NOMO-1 treated with dmso at 0.1 percent for 144 hours (cell line): Measurements from ENCODE around the gene MBOAT1.

Source experiments
- DNase-seq: peaks from one replicate; lab custom pipeline; 2025; ENCODE audit not compliant: unreplicated experiment; lab: John Stamatoyannopoulos, UW

Gene MBOAT1

DNA sequence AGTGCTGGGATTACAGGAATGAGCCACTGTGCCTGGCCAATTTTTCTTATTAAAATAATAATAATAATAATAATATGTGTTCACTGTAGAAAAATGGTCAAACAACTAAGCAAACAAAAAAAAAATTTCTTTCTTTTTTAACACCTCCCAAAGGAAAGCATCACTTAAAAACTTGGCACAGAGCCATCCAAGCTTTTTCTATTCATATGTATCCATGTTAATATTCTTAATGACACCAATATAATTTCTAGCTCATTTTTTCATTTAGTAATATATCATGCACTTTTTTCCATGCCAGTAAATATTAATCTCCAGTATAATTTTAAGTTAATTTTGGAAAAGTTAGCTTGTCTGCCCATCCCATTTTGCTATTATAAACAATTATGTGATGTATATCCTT, 101.8 kb downstream of the MBOAT1 start:
- no peak for DNase-seq

DNA sequence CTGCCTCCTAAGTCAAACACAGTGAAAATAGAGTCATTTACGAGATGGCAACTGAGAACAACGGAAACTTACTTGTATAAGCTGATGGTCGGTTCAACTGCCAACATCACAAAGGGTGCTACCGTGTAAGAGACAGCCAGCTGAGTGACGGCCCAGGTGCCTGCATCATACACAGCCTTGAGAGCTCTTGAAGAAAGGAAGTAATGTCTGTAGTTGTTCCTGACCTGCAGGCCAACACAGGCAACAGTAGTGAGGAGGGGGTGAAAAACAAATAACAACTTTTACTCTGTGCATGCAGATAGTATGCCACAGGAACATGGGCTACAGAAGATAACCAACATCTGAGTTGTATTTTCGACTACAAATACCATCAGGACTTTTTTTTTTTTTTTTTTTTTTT, 102.7 kb downstream of the MBOAT1 start:
- DNase-seq: no peak

DNA sequence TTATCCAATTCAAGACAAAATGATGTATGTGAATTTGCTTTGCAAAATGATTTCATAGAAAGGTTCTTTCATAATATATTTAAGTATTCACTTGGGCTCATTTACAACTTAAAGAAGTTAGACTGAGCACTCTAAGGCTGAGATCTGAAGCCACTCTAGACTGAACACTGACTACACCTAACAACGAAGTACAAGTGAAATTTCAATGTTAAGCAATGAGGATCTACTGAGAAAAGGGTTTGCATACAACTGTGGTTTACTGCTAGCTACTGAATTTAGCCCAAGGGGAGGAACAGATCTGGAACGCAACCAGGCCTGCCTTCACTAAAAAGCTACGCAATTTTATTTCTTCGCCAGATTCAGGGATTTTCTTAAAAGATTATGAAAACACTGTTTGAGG, 106.4 kb downstream of the MBOAT1 start:
- DNase-seq: no peak

DNA sequence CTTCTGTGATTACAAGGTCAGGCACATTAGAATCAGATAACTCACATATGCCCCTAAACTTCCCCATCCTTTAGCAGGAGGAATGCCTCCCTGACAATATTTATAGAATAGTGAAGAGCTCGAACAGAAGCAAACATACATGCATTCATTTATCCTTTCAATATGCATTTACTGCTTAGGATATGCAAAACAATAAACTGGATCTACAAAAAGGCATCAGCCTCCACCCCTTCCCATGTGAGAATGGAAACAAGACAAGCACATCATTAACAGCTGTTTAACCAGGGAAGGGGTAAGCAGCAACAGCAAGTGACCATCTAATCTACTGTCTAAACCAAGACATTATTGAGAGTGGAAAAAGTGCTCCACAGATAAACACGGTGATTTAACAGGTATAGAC, 107.6 kb downstream of the MBOAT1 start:
- no peak for DNase-seq

DNA sequence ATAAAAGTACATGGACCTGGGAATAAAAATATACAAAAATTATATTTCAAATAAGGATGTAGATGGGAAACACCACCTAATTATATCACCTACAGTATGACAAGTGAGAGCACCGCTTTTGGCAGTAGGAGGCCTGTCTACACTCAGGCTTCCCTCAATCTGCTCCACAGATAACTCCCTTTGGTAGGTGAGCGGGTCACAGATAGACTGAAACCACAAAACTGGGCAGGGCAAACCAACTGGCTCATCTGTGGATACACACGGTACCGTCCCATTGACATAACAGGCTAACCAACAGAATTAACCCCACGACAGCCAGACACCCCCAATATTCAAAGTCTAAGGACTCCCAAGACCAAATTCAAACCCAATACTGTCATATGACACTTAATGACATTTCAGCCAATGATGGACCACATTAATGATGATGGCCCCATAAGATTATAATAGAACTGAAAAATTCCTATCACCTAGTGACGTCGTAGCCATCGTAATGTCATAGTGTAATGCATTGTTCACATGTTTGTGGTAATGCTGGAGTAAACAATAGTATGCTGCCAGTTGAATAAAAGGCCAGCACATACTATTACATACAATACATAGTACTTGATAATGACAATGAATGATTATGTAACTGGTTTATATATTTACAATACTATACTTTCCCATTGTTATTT, 109.7 kb downstream of the MBOAT1 start:
- no peak for DNase-seq

DNA sequence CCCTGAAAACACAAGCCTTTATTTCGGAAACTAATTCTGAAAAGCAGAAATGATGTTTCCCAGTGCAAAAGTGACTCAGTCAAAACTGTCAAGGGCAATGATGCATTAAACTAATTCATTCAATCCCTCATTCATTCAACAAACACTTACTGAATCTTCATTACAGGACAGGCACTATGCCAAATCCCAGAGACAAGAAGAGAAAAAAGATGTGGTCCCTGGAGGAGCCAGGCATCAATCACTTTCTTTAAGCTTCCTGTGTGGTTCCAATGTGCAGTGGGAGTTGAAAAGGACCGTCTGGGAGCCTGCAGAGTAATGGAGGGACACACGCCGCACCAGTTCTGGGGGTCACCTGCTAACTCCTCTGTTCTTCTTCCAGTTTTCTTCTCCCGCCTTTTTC, 113.1 kb downstream of the MBOAT1 start:
- DNase-seq: no peak

DNA sequence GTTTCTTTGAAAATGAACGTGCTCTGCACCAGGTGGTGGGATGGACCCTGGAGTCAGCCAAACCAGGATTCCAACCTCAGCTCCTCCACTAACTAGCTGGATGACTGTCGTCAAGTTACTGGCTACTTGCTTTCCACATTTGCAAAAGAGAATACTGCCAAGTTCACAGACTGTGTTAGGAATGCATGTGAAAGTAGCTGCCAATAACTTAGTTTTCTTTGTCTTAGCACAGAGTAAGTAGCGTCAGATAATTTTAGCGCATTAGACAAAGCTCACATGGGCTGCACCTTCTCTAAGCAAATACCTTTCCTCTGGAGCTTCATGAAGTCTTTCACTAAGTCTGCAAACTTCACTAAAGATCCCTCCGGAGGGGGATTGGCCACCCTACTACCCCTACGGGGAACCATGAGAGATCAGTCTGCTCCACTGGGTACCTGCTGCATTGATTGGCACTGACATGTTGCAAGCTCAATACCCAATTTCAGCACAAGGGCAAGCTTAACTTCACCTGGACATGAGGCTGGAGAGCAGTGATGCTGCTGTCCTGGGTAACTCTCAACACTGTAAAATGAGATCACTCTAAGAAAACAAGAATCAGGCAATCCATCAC, 113.9 kb downstream of the MBOAT1 start:
- no peak for DNase-seq

DNA sequence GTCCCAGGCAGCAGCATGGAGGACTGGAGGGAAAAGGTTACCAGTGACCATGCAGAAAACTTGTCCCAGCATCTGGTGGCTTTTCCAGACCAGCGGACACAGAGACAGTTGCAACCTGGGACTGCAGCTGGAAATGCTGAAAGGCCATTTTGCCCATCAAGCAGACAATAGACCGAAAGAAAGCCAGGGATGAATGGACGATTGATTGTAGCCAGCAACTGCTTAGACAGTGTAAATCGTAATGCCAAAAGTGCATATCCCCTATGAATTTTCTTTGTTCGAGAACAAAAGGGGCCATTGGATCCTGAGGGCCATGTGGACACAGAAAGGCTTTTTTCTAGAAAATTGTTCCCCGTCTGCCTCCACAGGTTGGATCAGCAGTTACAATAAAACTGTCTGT, 115.7 kb downstream of the MBOAT1 start:
- DNase-seq: no peak

DNA sequence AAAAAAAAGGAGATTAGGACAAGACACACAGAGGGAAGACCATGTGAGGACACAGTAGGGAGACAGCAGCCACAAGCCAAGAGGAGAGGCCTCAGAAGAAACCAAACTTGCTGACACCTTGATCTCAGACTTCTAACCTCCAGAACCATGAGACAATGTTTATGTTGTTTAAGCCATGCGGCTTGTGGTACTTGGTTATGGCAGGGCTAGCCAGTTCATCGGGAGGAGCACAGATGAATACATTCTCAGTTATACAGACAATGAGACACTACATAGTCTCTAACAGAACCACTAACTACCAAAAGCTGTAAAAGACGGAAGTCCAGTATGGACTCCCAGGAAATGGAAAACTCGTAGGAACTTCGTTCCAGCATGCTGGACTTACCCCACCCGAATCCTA, 116.8 kb downstream of the MBOAT1 start:
- no peak for DNase-seq

DNA sequence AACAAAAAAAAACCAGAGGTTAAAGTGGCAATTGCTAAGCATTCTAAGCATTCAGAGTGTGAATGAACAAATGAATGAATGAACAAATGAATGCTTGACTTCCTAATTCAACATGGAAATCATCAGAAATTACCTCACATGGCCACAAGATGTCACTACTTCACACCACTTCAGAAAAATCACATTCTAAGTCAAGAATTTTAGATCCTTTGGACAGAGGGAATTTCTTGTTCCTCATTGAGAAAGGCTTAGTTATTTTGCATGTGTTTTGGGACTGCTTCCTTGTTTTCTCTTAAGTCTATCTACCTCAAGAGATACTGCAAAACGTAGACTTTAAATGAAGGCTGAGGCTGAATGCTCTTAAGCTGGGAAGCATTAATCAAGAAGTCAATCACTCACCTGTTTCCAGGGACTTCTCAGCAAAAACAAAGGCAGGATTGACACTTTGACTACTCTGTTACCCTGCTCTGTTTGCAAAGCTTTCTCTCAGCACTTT, 120.2 kb downstream of the MBOAT1 start:
- DNase-seq: peak; percentile 8

DNA sequence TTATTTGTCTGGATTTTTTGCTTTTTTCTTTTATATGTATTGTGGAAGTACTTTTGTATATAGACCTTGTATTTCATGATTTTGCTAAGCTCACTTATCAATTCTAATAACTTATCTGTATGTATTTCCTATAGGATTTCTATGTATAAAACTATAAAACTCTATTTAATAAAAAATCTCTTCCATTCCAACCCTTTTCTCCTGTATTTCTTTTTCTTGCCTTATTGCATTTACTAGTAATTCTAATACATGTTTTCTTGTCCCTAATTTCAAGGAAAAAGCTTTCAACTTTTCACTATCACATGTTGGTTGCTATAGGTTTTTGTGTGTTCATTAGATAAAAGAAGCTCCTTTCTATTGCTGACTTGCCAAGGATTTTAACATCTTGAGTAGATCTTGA, 125.3 kb downstream of the MBOAT1 start:
- no peak for DNase-seq

DNA sequence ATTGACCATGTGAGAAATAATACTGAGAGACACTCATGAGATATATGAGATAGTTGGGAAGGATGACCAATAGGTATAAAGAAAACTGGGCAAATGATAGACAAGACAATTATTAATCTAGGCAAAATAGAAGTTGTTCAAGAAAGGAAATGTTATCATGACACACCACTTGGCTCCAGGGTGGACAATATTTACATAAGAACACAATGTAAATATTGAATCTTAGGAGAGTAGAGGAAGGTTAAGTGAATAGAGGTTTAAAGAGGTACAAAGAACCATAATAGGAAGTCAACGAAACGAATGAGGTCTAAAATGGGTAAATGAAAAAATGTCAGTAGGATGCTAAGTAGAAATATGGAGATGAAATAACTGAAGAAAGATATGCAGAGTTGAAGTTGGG, 126.5 kb downstream of the MBOAT1 start:
- DNase-seq: no peak

DNA sequence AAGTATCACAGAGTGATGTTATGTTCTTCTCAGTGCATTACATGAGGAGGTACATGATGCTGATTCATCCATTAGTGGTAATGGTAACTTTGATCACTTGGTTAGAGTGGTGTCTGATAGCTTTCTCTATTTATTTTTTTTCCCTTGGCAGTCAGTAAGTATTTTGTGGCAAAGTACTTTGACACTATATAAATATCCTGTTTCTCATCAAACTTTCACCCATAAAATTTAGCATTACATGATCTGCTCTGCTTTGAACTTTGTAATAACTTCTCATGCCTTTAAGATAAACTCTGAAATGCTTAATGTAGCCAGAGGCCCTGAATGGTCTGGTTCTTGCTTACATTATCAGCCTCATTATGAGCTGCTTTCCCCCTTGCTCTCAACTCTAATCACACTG, 127.9 kb downstream of the MBOAT1 start:
- DNase-seq: no peak

DNA sequence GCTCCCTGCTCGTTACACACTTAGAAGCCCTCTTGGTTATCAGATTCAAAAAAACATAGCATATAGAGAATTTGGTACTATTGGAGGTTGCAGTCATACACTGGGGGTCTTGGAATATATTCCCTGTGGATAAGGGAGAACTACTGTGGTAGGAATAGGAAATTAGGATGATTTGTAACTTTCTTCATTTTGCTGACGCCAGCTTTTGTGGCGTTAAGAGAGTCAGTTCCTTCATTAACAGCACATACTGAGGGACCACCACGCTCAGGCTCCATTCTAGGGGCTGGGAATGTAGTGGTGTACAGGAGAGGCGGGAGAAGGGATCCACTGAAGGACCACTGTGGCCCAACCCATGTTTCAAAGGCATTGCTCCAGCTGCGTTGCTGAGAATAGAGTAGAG, 140.3 kb downstream of the MBOAT1 start:
- DNase-seq: no peak

DNA sequence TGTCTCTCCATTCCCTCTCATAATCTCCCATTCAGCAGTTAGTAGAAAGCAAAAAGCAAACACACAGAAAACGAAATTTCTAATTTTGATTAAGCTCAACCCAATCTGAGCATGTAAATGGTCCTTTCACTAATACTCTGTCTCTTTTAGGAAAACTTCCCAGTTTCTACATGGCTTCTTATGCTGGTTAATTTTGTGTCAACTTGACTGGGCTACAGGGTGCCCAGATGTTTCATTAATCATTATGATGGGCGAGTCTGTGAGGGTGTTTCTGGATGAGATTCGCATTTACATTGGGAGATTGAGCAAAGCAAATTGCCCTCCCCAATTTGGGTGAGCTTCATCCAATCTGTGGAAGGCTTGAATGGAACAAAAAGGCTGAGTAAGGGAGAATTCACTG, 142.2 kb downstream of the MBOAT1 start:
- no peak for DNase-seq

DNA sequence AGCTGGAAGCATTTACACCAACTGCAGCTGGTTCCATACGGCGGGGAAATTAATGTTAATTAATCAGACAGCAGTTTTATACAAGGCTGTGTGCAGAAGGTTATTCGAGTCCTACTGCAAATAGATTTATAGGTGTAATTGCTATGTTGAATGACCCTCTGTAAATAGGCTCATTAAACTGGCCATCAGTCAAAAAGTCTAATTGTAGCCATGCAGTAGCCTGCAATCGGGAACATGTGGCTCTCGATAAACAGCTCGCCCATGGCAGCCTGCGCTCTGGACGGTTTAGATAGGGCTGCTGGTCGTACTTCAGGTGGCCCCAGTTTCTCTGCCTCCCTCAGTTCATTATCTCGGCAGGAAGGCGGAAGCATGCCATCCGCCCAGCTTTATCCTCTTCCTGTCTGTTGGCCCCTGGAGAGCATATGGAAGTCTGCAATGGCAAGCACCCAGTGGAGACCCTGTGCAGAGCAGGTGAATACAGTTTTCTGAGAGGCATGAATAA, 143.2 kb downstream of the MBOAT1 start:
- DNase-seq: no peak

DNA sequence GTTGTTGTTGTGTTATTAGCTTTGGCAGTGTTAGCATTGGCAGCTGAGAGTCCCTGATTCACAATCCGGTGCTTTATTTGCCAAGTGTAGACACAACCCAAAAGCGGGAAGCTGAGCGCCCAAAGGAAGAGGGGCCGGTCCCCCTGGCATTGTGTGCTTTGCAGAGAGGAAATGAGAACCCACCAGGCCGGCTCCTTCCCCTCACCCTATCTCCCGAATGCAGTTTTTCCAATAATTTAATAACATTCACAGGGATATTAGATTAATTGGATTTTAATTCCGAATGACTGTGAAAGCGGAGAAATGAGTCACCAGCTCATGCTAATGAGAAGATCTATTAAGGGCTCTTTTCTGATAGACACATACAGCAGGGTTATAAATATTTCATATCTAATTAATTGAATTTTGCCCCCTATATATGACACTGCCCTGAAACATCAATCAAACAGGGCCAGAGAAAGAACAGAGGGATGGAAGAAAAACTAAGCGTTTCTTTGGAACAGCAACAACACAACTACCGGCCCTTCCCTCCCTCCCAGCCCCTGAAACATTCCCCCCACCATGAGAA, 143.8 kb downstream of the MBOAT1 start:
- DNase-seq: no peak

DNA sequence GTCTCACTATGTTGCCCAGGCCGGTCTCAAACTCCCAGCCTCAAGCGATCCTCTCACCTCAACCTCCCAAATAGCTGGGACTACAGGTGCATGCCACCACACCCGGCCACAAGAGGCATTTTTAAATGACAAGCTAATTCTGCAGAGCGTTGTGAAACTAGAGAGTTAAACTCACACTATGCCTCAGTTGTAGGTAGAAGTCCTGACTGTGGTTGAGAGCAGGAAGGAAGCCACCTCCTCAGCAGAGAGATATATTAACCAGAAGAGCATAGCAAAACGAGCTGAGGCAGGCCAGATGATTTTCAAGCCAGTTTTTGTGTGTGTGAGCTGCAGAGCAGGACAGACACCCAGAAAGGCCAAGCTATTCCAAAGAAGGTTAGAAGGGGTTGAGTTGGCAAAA, 150.3 kb downstream of the MBOAT1 start:
- DNase-seq: no peak

DNA sequence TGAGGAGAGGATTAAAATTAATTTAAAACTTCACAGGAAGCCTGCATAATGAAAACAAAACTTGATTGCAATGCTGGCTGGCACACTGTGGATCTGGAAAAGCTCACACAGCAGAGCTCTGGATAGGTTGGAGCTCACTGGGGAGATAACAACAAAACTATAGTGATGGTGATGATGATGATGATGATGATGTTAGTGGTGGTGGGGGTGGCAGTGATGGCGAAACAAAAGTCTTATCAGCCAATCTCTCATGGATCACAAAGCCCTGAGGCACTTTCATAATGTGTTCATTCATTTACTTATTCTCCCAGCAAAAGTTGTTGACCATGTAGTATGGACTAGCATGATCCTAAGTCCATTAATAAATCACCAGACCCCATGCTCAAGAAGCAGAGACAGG, 152.0 kb downstream of the MBOAT1 start:
- DNase-seq: no peak

DNA sequence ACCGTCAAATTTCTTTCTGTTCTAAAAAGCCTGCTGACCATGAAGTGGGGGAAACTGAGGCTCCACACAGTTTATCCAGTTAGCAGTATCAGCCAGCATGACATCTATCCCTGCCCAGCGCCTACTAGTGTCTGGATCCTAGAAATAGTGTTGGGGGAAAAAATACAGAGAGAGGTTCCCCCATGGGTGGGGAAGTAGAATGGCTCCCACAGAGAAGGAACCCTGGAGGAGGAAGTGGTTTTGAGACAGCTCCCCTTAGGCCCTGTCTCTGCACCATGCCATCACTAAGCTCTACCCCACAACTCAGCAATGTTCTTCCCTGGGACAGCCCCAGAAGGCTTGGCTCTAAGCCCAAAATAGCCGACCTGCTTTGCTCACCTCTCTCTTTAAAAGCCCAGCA, 153.4 kb downstream of the MBOAT1 start:
- peak; percentile 29 for DNase-seq

DNA sequence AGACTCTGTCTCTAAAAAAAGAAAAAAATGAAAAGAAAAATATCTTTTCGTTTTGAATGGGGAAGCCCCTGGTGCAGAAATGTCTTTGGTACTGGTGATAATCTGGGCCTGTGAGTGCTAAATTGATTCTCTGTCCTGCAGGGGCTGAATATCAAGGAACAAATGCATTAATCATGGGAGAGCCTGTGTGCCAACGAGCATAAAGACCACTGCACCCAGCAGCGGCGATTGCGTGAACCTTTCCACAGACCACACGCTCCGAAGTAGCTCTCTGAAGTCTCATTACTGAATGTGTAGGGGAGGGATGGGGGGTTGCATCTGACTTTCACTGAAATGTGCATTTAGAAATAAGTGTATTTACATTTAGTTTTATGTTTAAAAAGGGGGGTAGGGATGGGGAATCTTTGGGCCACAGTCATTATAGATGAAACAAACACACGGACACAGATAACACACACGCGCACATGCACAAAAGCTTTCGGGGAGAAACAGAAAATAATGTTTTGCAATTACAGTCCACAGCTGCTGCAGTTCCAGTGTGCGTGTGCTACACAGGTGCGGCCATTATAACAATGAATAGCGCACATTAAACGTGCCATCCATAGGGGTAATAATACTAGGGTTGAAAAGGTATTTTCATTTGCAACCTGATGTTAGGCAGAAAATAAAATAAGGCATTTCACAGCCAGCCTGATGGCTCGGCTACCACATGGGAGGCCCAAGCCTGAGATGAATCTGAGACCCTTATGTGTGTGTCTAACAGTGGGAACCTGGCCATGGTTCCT, 154.0 kb downstream of the MBOAT1 start:
- no peak for DNase-seq
